ENCODE measurements around the gene MZF1.

DNA sequence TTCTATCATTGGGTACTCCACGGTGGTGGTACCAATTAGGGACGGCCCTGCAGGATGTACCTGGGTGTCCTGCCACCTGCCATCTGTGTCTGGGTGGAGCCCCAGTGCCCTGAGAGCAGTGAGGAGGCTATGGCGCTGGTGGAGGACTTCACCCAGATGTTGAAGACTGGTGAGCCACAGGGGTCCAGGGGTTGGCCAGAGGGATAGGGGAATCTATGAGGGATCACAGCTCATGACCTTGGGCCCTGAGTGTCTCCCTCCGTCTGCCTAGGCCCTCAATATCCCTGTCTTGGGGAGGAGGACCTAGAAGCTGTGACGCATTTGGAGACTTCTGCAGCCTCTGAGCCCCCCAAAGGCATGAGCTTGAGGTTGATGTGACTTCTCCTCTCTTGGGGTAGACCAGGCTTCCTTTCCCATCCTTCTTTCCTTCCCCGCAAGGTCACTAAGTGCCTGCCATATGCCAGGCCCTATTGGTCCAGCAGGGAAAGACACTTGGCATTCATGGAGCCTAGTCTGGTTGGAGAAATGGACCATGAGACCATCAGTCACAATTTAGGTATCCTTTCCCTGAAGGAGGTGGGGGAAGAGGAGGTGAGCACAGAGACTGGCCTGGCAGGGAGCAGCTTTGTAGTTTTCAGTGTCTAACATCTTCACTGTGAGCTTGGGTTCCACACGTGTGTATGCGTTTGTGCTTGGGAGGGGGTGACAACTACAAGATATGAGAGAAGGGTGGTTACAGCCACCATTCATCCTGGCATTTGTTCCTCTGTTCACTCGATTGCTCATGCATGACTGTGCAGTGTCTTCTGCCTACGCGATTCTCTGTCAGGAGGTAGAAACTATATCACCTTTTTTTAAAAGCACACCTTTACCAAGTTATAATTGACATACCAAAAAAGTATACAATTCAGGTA is 5.1 kb upstream of the MZF1 start:
- TF ChIP-seq, protein P1, sequence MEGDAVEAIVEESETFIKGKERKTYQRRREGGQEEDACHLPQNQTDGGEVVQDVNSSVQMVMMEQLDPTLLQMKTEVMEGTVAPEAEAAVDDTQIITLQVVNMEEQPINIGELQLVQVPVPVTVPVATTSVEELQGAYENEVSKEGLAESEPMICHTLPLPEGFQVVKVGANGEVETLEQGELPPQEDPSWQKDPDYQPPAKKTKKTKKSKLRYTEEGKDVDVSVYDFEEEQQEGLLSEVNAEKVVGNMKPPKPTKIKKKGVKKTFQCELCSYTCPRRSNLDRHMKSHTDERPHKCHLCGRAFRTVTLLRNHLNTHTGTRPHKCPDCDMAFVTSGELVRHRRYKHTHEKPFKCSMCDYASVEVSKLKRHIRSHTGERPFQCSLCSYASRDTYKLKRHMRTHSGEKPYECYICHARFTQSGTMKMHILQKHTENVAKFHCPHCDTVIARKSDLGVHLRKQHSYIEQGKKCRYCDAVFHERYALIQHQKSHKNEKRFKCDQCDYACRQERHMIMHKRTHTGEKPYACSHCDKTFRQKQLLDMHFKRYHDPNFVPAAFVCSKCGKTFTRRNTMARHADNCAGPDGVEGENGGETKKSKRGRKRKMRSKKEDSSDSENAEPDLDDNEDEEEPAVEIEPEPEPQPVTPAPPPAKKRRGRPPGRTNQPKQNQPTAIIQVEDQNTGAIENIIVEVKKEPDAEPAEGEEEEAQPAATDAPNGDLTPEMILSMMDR (IDR thresholded peaks at IDR 0.05 in 4 of 5, conservative IDR thresholded peaks at IDR 0.05 in 1 of 5), result no peak
- TF ChIP-seq POLR2A (IDR thresholded peaks at IDR 0.05), result no peak

Measured in gastrocnemius medialis (tissue), 4 donors.